ENCODE data around the gene EGFL7.

EGFL7 gene

DNA sequence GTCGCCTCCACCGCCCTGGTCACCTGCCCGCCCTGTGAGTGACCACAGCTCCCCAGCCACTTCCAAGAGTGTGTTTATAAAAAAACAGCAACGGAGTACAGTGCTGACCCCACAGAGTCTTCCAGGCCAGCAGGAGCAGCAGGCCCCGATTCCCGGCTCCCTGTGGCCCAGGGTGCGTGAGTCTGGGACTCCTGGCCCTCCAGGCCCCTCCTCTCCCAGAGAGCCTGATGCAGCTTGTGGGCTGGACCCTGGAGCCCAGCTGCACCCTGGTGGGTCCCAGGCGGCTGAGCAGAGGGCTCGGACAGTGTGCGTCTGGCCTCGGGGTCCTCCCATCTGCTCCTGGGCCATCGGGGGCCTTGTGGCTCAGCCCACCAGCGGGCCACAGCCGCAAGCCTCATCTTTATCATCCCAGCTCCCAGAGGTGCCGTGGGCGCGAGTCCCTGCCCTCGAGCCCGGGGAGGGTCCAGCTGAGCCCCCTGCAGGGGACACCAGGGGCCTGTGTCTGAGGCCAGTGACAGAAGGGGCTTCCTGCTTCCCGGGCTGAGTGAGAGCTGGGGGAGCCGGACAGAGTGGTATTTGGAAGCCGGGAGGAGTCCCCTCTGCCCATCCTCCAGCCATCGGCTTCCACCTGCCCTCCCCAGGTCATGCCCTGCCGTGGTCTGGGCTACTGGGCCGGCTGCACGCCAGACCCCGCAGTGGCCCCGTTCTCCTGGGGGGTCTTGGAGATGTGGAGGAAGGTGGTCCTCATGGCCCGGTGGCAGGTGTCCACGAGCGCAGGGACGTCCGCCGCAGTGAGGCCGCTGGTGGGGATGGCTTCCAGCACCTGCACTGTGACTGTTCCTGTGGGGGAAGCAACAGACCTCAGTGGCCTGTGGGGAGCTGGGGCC is 10.6 kb downstream of the EGFL7 start:
- Histone ChIP-seq H3K27ac (no peak overlapping the region), H3K4me3 (ENCODE audit: low read depth, low read length) (no peak overlapping the region), H3K27me3 (replicated peaks) (no peaks in the 10 kb centered on the region), H3K36me3 (replicated peaks) (no peaks in the 10 kb centered on the region)
- in situ Hi-C loops (cut with HindIII; ENCODE audit: low pct_ligation_motif_present, low sequenced_read_pairs), result no loop called here
- no peak for DNase-seq
- TF ChIP-seq, protein P1, sequence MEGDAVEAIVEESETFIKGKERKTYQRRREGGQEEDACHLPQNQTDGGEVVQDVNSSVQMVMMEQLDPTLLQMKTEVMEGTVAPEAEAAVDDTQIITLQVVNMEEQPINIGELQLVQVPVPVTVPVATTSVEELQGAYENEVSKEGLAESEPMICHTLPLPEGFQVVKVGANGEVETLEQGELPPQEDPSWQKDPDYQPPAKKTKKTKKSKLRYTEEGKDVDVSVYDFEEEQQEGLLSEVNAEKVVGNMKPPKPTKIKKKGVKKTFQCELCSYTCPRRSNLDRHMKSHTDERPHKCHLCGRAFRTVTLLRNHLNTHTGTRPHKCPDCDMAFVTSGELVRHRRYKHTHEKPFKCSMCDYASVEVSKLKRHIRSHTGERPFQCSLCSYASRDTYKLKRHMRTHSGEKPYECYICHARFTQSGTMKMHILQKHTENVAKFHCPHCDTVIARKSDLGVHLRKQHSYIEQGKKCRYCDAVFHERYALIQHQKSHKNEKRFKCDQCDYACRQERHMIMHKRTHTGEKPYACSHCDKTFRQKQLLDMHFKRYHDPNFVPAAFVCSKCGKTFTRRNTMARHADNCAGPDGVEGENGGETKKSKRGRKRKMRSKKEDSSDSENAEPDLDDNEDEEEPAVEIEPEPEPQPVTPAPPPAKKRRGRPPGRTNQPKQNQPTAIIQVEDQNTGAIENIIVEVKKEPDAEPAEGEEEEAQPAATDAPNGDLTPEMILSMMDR (IDR thresholded peaks at IDR 0.05; ENCODE audit: low read depth, low read length, missing control alignments), result no peak

DNA sequence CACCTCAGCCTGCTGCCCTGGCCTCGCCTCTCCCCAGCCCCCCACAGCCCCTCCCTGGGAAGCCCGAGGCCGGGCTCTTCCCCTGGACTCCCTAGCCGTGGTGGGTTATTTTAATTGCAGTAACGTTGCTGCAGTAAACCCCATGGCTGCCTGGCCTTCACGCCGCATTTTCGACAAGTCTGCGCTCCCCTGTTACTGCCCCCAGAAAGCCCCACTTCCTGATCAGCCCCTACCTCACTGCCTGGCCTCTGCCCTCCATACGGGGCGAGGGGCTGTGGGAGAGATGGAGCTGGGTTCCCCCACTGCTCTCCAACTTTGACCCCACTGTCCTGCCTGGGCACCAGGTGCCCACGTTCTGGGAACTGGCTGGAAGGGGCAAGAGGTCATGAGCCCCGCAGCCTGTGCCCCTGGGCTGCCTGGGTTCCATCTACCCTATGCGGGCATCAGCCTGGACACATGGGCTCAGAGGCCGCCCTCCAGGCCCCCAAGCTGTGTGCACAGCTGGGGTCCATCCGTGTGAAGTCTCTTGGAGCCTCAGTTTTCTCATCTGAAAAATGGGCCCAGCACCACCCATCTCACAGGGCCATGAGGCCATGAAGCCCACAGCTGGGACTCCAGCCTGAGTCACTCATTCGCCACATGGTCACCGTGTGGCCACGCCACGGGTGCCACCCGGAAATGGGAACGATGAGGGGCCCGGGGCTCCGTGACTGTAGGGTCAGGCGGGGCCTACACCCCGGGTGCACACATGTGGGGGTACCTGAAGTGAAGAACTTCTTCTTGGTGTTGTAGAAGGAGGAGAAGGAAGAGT is 11.5 kb downstream of the EGFL7 start:
- H3K4me3 ChIP-seq (ENCODE audit: low read depth, low read length), result no peak overlapping the region
- H3K27me3 ChIP-seq (replicated peaks), result no peaks in the 10 kb centered on the region
- TF ChIP-seq, protein P1 (IDR thresholded peaks at IDR 0.05; ENCODE audit: low read depth, low read length, missing control alignments), result no peak
- in situ Hi-C loops (cut with HindIII; ENCODE audit: low pct_ligation_motif_present, low sequenced_read_pairs), result no loop called here
- no peak overlapping the region for H3K27ac ChIP-seq
- no peak for DNase-seq
- H3K36me3 ChIP-seq (replicated peaks), result no peaks in the 10 kb centered on the region

DNA sequence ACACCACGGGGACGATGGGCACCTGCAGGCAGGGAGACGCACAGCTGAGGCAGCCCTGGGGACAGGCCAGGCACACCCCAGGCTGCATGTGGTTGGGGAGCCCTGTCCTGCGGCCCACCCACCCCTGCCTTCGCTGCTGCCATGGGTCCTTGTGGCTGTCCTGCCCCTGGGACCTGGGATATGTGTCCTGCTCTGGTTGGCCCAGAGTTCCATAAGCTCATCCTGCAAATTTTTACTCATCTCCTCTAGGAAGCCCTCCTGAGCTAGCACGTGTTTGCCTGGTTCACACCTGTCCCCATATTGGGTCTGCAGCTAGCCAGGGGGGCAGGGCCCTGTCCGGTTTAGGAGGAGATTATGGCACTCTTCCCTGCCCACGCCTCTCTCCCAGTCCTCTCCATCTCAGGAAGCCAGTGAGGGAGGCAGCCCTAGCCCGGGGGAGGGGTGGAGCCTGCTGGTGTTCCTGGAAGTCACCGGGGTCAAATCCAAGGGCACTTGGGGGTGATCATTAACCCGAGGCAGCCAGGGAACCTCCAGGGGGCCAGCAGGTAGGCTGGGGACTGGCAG is 12.2 kb downstream of the EGFL7 start:
- no peaks in the 10 kb centered on the region for H3K27me3 ChIP-seq (replicated peaks)

DNA sequence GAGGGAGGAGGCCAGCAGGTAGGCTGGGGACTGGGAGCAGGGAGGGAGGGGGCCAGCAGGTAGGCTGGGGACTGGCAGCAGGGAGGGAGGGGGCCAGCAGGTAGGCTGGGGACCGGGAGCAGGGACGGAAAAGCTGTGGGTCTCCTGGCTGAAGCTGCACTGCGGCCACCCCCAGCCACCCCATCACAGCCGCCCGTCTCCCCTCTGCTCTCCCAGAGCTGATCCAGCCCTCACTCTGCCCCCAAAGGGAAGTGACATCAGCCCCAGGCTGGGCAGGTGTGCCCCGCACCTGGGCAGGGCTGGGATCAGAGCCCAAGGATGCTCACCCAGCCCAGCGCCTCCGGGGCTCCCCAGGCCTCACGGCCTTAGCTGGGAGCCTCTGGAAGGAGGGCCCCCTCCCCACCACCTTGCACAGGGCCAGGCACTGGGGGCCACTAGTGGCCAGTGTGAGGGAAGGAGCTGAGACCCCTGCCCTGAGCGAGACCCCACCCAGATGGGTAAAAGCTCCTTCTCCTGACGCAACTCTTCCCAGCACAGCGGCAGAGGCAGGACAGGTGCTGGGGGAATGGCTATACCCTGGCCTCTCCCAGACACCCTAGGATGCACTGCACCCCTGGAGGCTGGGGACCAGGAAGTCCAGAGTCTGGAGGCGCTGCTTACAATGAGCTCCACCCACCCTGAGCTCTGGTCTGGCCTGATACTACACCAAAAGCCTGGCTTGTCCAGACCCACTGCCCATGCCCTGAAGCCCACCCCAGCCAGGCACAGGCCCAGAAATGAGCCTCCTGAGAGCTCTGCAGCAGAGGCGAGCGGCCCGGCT is 13.0 kb downstream of the EGFL7 start:
- no peak for DNase-seq
- TF ChIP-seq, protein P1 (IDR thresholded peaks at IDR 0.05; ENCODE audit: low read depth, low read length, missing control alignments), result no peak
- H3K27me3 ChIP-seq (replicated peaks), result no peaks in the 10 kb centered on the region
- no peaks in the 10 kb centered on the region for H3K36me3 ChIP-seq (replicated peaks)
- H3K27ac ChIP-seq, result no peak overlapping the region
- in situ Hi-C loops (cut with HindIII; ENCODE audit: low pct_ligation_motif_present, low sequenced_read_pairs), result no loop called here
- H3K4me3 ChIP-seq (ENCODE audit: low read depth, low read length), result no peak overlapping the region

More for the DNA sequence above, 12.2 kb downstream of the EGFL7 start:
- no peak overlapping the region for H3K27ac ChIP-seq
- in situ Hi-C loops (cut with HindIII; ENCODE audit: low pct_ligation_motif_present, low sequenced_read_pairs), result no loop called here
- H3K4me3 ChIP-seq (ENCODE audit: low read depth, low read length), result no peak overlapping the region
- DNase-seq, result no peak
- no peaks in the 10 kb centered on the region for H3K36me3 ChIP-seq (replicated peaks)
- TF ChIP-seq, protein P1 (IDR thresholded peaks at IDR 0.05; ENCODE audit: low read depth, low read length, missing control alignments), result no peak

DNA sequence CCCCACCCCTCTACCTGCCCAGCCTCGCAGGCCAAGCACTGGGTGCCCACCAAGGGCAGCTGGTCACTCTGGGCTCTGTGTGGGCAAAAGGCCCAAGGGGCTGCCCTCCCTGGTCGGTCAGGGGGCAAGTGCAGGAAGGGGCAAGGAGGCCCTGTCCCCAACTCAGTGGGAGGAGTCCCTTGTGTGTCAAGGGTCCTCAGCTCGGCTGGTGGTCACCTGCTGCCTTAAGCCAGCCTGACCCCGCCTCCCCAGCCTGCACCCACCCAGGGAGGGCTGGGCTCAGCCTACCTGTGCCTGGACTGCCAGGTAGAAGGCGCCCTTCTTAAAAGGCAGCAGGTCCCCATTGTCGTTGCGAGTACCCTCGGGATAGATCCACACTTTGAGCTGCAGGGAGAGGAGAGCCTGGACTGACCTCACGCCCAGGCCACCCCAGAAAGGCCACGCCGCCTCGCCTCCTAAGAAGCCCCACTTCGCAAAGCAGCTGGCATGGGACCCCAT is 13.6 kb downstream of the EGFL7 start:
- no peak for DNase-seq
- Histone ChIP-seq H3K27me3 (replicated peaks) (no peaks in the 10 kb centered on the region), H3K36me3 (replicated peaks) (no peaks in the 10 kb centered on the region), H3K27ac (no peak overlapping the region), H3K4me3 (ENCODE audit: low read depth, low read length) (no peak overlapping the region)
- in situ Hi-C loops (cut with HindIII; ENCODE audit: low pct_ligation_motif_present, low sequenced_read_pairs), result no loop called here
- TF ChIP-seq, protein P1 (IDR thresholded peaks at IDR 0.05; ENCODE audit: low read depth, low read length, missing control alignments), result no peak
